Lower lobe of right lung (tissue), 2 donors: ENCODE measurements around the gene KCNQ1. TPM values are rescaled to one million over a fixed set of nuclear protein-coding genes. Genes with fewer than 3 reads are reported as not detected.
A peak's percentile ranks its signal among the peaks of the same experiment; 100 is the strongest.

ENCODE experiments used
- ATAC-seq, 2 donors: fragments of 200-7000 bp; cut with Tn5 transposase; one replicate each; pipeline ENCODE4 v1.9.1; 2020 to 2022; ENCODE audit warnings: mild to moderate bottlenecking in 2 of 2, moderate library complexity in 2 of 2
- DNase-seq: peaks from one replicate; pipeline ENCODE4 v3.0.0-alpha.2; 2020
- H3K27ac ChIP-seq: fragments of 200-600 bp; one replicate; pipeline ENCODE4 v1.8.0; 2022
- H3K27me3 ChIP-seq: fragments of 200-600 bp; one replicate; pipeline ENCODE4 v1.8.0; 2022; ENCODE audit warnings: low read depth
- H3K36me3 ChIP-seq: fragments of 200-600 bp; one replicate; pipeline ENCODE4 v1.8.0; 2022; ENCODE audit warnings: mild to moderate bottlenecking
- H3K4me1 ChIP-seq: fragments of 200-600 bp; one replicate; pipeline ENCODE4 v1.8.0; 2022
- H3K4me3 ChIP-seq: fragments of 200-600 bp; one replicate; pipeline ENCODE4 v1.8.0; 2022; ENCODE audit warnings: mild to moderate bottlenecking
- H3K9me3 ChIP-seq: fragments of 200-600 bp; one replicate; pipeline ENCODE4 v1.8.0; 2022
- intact Hi-C: fragments of 100-400 bp; cut with DNase I; formaldehyde crosslinking; loops from one replicate; pipeline ENCODE4 v1.11.0; 2022
- total RNA-seq: library from RNA; stranded (reverse); fragmentation: NEBNext Ultra II Directional; extraction: Animal tissue kit (Norgen Biotek cat#: 25700); gene quantifications from one replicate; pipeline ENCODE4 v1.2.1, GENCODE V29; 2021
- TF ChIP-seq, protein P1 (sequence below): fragments of 200-600 bp; IDR thresholded peaks from one replicate; pipeline ENCODE4 v1.8.0; 2022; ENCODE audit warnings: antibody characterized with exemption, mild to moderate bottlenecking
- donor health status: DM: no; HTN: yes; CAD: no; lungs with severe emphysema.

Gene KCNQ1
- total RNA-seq, 1 donor from 2014 or later, result 51.0 TPM

DNA sequence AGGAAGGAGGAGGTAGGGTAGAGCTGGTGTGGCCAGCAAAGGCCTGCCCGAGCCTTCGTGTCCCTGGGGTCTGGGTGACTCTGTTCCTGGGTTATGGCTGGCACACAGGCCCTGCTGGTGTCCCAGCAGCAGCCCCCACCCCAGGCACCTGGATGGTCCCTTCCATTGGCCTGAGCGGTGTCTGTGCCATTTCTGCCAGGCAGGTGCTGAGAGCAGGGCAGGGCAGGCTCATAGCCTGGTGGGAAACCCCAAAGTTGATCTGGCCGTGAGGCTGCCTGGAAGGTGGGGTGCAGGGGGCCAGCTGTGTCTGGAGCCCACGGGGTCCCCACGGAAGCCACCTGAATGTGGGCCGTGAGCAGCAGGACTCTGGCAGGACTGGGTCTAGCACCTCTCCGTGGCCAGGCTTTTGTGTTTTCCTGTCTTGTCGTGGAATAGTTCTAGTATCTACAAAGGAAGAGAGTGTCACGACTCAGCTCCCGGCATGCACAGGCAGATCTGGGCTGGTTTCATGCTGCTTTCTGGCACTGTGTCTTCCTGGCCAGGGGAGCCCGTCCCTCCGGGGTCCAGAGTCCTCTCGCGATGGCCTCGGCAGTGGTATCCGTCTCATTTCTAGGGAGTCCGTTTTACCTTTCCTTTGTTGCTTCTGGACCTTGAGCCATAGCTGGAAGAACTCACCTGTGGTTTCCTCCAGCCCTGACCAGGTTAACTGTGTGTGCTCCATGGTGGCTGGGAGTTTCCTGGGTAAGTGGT is 83.7 kb downstream of the KCNQ1 start:
- Histone ChIP-seq H3K4me1 (peaks cover 24% of the 10 kb centered on the region), H3K27ac (no peak overlapping the region), H3K9me3 (no peaks in the 10 kb centered on the region), H3K36me3 (no peaks in the 10 kb centered on the region), H3K27me3 (no peaks in the 10 kb centered on the region), H3K4me3 (no peak overlapping the region)
- ATAC-seq (no peak), DNase-seq (peak; percentile 37)
- intact Hi-C loops, result no loop called here
- TF ChIP-seq, protein P1, sequence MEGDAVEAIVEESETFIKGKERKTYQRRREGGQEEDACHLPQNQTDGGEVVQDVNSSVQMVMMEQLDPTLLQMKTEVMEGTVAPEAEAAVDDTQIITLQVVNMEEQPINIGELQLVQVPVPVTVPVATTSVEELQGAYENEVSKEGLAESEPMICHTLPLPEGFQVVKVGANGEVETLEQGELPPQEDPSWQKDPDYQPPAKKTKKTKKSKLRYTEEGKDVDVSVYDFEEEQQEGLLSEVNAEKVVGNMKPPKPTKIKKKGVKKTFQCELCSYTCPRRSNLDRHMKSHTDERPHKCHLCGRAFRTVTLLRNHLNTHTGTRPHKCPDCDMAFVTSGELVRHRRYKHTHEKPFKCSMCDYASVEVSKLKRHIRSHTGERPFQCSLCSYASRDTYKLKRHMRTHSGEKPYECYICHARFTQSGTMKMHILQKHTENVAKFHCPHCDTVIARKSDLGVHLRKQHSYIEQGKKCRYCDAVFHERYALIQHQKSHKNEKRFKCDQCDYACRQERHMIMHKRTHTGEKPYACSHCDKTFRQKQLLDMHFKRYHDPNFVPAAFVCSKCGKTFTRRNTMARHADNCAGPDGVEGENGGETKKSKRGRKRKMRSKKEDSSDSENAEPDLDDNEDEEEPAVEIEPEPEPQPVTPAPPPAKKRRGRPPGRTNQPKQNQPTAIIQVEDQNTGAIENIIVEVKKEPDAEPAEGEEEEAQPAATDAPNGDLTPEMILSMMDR, result no peak

DNA sequence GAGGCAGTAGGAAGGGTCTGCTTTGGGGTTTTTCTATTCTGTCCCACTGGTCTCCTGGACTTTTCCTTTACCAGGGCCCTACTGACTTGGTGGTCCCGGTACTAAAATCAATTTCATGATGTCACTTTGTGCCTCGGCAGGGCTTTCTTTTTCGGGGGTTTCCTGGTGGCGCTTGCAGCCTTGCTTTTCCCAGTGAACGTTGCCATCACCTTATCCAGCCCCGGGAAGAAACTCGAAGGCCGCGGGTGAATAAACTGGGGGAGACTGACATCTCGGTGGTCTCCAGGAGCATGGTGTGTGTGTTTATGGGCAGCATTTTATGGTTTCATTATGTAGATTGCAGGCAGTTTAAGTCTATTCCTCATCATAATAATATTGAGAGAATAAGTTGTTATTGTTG is 84.4 kb downstream of the KCNQ1 start:
- intact Hi-C loops, result no loop called here
- no peak overlapping the region for H3K4me3 ChIP-seq
- H3K27ac ChIP-seq, result no peak overlapping the region
- H3K4me1 ChIP-seq, result peaks cover 31% of the 10 kb centered on the region
- H3K9me3 ChIP-seq, result no peaks in the 10 kb centered on the region
- DNase-seq (peak; percentile 22), ATAC-seq (no peak)
- H3K27me3 ChIP-seq, result no peaks in the 10 kb centered on the region
- TF ChIP-seq, protein P1, result no peak
- H3K36me3 ChIP-seq, result no peaks in the 10 kb centered on the region

GRCh38 chr11:2529636-2530035 is 84.8 kb downstream of the KCNQ1 start:
- Histone ChIP-seq H3K4me3 (no peak overlapping the region), H3K4me1 (peaks cover 34% of the 10 kb centered on the region), H3K27ac (no peak overlapping the region), H3K27me3 (no peaks in the 10 kb centered on the region), H3K36me3 (no peaks in the 10 kb centered on the region), H3K9me3 (no peaks in the 10 kb centered on the region)
- TF ChIP-seq, protein P1, result no peak
- intact Hi-C loops, result loop anchor here (5.0 kb wide), 2 partner anchors 102 to 363 kb away; no protein-coding TSS in a partner anchor
- ATAC-seq (no peak), DNase-seq (peak; percentile 42)

DNA sequence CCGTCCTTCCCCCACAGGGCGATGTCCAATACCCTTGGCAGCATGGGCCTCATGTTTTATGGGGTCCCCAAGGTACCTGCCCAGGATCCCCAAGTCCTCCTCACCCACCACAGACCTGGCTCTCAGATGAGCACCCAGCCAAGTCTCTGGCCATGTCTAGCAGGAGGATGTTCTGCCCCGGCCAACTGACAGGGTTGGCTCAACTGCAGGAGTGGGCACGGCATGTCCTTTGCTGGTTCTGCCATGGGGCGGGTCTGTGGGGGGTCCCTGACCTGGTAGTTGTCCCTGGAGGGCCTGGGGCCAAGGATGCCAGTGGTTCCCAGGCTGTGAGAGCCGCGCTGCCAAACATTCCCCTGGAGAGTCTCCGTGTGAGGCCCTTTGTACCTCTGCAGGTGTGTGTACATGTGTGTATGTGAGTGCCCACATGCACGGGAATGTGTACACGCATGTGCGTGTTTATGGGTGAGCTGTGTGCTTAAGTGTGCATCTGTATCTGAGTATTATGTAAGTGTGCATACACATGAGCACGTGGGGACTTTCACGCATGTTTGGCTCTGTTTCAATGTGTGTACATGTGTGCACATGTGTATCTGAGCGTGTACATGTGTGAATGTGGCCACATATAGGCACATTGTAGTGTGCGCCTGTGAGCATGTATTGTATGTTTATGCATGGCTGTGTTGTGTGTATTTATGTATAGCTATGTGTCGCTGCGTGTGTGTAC is 85.5 kb downstream of the KCNQ1 start:
- no peaks in the 10 kb centered on the region for H3K36me3 ChIP-seq
- no peak overlapping the region for H3K27ac ChIP-seq
- peak; percentile 42 for DNase-seq
- H3K9me3 ChIP-seq, result no peaks in the 10 kb centered on the region
- TF ChIP-seq, protein P1, result no peak
- no peaks in the 10 kb centered on the region for H3K27me3 ChIP-seq
- H3K4me3 ChIP-seq, result no peak overlapping the region
- ATAC-seq, result no peak
- H3K4me1 ChIP-seq, result peaks cover 34% of the 10 kb centered on the region
- intact Hi-C loops, result loop anchor here (5.0 kb wide), 2 partner anchors 103 to 362 kb away; no protein-coding TSS in a partner anchor

- Histone ChIP-seq H3K36me3 (no peaks in the 10 kb centered on the region), H3K9me3 (no peaks in the 10 kb centered on the region), H3K4me1 (peaks cover 34% of the 10 kb centered on the region), H3K4me3 (no peak overlapping the region), H3K27ac (no peak overlapping the region), H3K27me3 (no peaks in the 10 kb centered on the region)
- peak; percentile 30 for DNase-seq
- ATAC-seq, result no peak
- intact Hi-C loops, result loop anchor here (5.0 kb wide), 2 partner anchors 104 to 361 kb away; no protein-coding TSS in a partner anchor
- TF ChIP-seq, protein P1, result no peak
Measured at GRCh38 chr11:2530855-2531200, 86.0 kb downstream of the KCNQ1 start.
